Right cardiac atrium (tissue), 5 donors: ENCODE data around the gene KLHL13. TPM values are rescaled to one million over a fixed set of nuclear protein-coding genes. Genes with fewer than 3 reads are reported as not detected.

Experiments
- ATAC-seq, 2 donors: fragments of 200-7000 bp; cut with Tn5 transposase; one replicate each; pipeline versions ENCODE4 v1.8.0 to v1.9.1; 2020; ENCODE audit warnings: moderate library complexity in 2 of 2, mild to moderate bottlenecking in 1 of 2
- DNase-seq, 3 donors: peaks; one replicate each; pipeline ENCODE4 v3.0.0-alpha.2; 2020
- H3K27ac ChIP-seq: one replicate; pipeline ENCODE4 v1.5.1; 2013; ENCODE audit warnings: mild to moderate bottlenecking, low read length, control low read depth, moderate library complexity
- H3K27me3 ChIP-seq: one replicate; pipeline ENCODE4 v1.6.1; 2013; ENCODE audit not compliant: control insufficient read depth, insufficient read depth
- H3K4me1 ChIP-seq: one replicate; pipeline ENCODE4 v1.6.1; 2013; ENCODE audit warnings: low read length; ENCODE audit not compliant: control insufficient read depth, insufficient read depth
- H3K4me3 ChIP-seq: one replicate; pipeline ENCODE4 v1.5.1; 2013; ENCODE audit warnings: low read length, control low read depth
- H3K9me3 ChIP-seq: one replicate; pipeline ENCODE4 v1.6.1; 2013; ENCODE audit warnings: low read length; ENCODE audit not compliant: control insufficient read depth
- WGBS: extraction: QIAGEN DNeasy Blood & Tissue Kit; methylation state at CpG from one replicate; pipeline ENCODE4 v1.1.7; 2013; 5-methylcytosine and 5-hydroxymethylcytosine counted together
- intact Hi-C, 4 donors: fragments of 100-400 bp; cut with DNase I; formaldehyde crosslinking; loops; one replicate each; pipeline versions ENCODE4 v1.11.0 to v1.14.0; 2022 to 2023
- polyA plus RNA-seq: library from polyadenylated mRNA; stranded (reverse); fragments of 200-250 nt; gene quantifications from one replicate; pipeline ENCODE4 v1.2.3, GENCODE V29; 2013
- total RNA-seq, 4 donors: library from RNA; stranded (reverse); fragmentation: NEBNext Ultra II Directional; extraction: Animal tissue kit (Norgen Biotek cat#: 25700); gene quantifications; one replicate each; pipeline ENCODE4 v1.2.1, GENCODE V29; 2021
- donor health status: healthy with polysubstance abuse.
- donor health status: DM: no; HTN: yes; CAD: no.
- donor health status: DM: no; HTN: no; CAD: no.
- donor health status: DM: no; HTN: yes; CAD: no; lungs with severe emphysema.
- donor health status: DM: yes; HTN: yes; CAD: no.

KLHL13 gene
- total and polyA plus RNA-seq, 5 donors, result 4.0 to 13.1 (median 6.5) TPM

GRCh38 chrX:117851025-117851424 lies 265.6 kb downstream of the KLHL13 start:
- 92% methylated on average over 2 of the region's 2 CpGs for WGBS
- DNase-seq, result no peak
- no peak for ATAC-seq
- Histone ChIP-seq H3K4me3 (no peak overlapping the region), H3K27me3 (no peaks in the 10 kb centered on the region), H3K27ac (no peak overlapping the region), H3K9me3 (no peaks in the 10 kb centered on the region), H3K4me1 (no peaks in the 10 kb centered on the region)
- intact Hi-C loops, result no loop called here

Other genes with a start within 250 kb of the KLHL13 start
- 10 to 100 TPM; 11.1 to 12.5 (median 11.3) TPM for gene WDR44, start 229.3 kb upstream of the KLHL13 start, total RNA-seq
- 4.6 TPM for gene WDR44, start 229.3 kb upstream of the KLHL13 start, polyA plus RNA-seq